Measurements from ENCODE around the gene GPR55. TPM values are rescaled to one million over a fixed set of nuclear protein-coding genes. Genes with fewer than 3 reads are reported as not detected.

Gene GPR55
- total RNA-seq, 2 donors from 2014 or later, result 2.6 to 7.5 TPM

DNA sequence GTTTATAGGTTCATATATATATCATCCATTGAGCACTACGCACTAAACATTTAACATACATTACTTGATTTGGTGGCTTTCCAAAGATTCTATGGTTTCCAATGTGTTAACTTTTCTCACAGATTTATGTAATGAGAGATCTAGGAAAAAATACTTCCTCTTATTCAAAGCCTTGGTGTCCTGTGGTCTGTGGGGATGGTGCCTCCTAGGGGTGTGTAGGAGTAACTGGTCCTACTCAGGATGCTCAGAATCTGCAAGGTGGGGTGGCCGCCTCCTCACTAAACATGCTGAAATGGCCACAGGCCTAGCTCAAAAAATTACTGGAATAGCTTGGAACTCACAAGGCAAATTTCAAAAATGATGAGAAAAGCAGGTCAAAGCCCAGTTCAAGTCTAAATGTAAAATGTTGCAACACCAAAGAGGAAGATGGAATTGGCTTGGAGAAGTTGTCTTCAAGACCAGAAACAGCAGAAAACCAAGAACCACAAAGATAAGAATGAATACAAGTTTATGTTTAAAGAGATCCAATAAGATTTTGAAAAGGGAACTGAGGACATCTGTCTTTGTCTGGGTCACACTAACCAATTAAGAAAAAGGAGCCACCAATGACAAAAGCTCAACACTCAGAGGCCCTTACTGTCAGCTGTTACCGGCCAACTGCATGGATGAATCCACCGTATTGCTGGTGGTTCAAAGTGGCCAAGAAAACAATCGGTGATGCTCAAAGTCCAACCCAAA is 11.5 kb downstream of the GPR55 start:
- Mint-ChIP-seq H3K27me3 (ENCODE audit: insufficient read depth) (no peaks in the 10 kb centered on the region), H3K4me3 (no peak overlapping the region), H3K4me1 (peaks cover 8% of the 10 kb centered on the region), H3K36me3 (ENCODE audit: low read depth) (no peaks in the 10 kb centered on the region), H3K9me3 (no peaks in the 10 kb centered on the region), H3K27ac (no peak overlapping the region)
- Histone ChIP-seq H3K27ac (ENCODE audit: low read depth, low read length) (no peak overlapping the region), H3K9me3 (ENCODE audit: control insufficient read depth, low read length) (no peaks in the 10 kb centered on the region), H3K4me3 (ENCODE audit: low read length) (no peak overlapping the region), H3K36me3 (ENCODE audit: control insufficient read depth, insufficient read depth, low read length) (no peaks in the 10 kb centered on the region), H3K9ac (ENCODE audit: extremely low read depth, low read length, poor library complexity, severe bottlenecking) (no peak overlapping the region), H3K4me1 (ENCODE audit: control insufficient read depth, insufficient read depth, low read length) (no peaks in the 10 kb centered on the region), H3K27me3 (ENCODE audit: control insufficient read depth, insufficient read depth, low read length, poor library complexity, severe bottlenecking) (no peaks in the 10 kb centered on the region)
- TF ChIP-seq CTCF (conservative IDR thresholded peaks at IDR 0.05), result peak; percentile 80
- DNase-seq, result peak; percentile 59
- 82 to 93% methylated on average over 2 to 4 of the region's 5 CpGs for WGBS, 2 experiments (ENCODE audit: insufficient coverage in 1 of 2, insufficient read length in 1 of 2)

GRCh38 chr2:230912724-230913123 is 12.3 kb downstream of the GPR55 start:
- Histone ChIP-seq H3K9ac (ENCODE audit: extremely low read depth, low read length, poor library complexity, severe bottlenecking) (no peak overlapping the region), H3K36me3 (ENCODE audit: control insufficient read depth, insufficient read depth, low read length) (no peaks in the 10 kb centered on the region), H3K4me3 (ENCODE audit: low read length) (no peak overlapping the region), H3K4me1 (ENCODE audit: control insufficient read depth, insufficient read depth, low read length) (no peaks in the 10 kb centered on the region), H3K9me3 (ENCODE audit: control insufficient read depth, low read length) (no peaks in the 10 kb centered on the region), H3K27ac (ENCODE audit: low read depth, low read length) (no peak overlapping the region), H3K27me3 (ENCODE audit: control insufficient read depth, insufficient read depth, low read length, poor library complexity, severe bottlenecking) (no peaks in the 10 kb centered on the region)
- H3K4me1 Mint-ChIP-seq, result peaks cover 11% of the 10 kb centered on the region
- no peak overlapping the region for H3K4me3 Mint-ChIP-seq
- 80 to 91% methylated on average over 2 to 5 of the region's 5 CpGs for WGBS, 2 experiments (ENCODE audit: insufficient coverage in 1 of 2, insufficient read length in 1 of 2)
- H3K27ac Mint-ChIP-seq, result no peak overlapping the region
- H3K27me3 Mint-ChIP-seq (ENCODE audit: insufficient read depth), result no peaks in the 10 kb centered on the region
- no peak for TF ChIP-seq CTCF (conservative IDR thresholded peaks at IDR 0.05)
- no peak for DNase-seq
- H3K36me3 Mint-ChIP-seq (ENCODE audit: low read depth), result no peaks in the 10 kb centered on the region
- H3K9me3 Mint-ChIP-seq, result no peaks in the 10 kb centered on the region

GRCh38 chr2:230912046-230912445 is 13.0 kb downstream of the GPR55 start:
- Histone ChIP-seq H3K4me1 (ENCODE audit: control insufficient read depth, insufficient read depth, low read length) (no peaks in the 10 kb centered on the region), H3K27ac (ENCODE audit: low read depth, low read length) (no peak overlapping the region), H3K27me3 (ENCODE audit: control insufficient read depth, insufficient read depth, low read length, poor library complexity, severe bottlenecking) (no peaks in the 10 kb centered on the region), H3K4me3 (ENCODE audit: low read length) (no peak overlapping the region), H3K9me3 (ENCODE audit: control insufficient read depth, low read length) (no peaks in the 10 kb centered on the region), H3K36me3 (ENCODE audit: control insufficient read depth, insufficient read depth, low read length) (no peaks in the 10 kb centered on the region), H3K9ac (ENCODE audit: extremely low read depth, low read length, poor library complexity, severe bottlenecking) (no peak overlapping the region)
- 79 to 88% methylated on average over 4 to 5 of the region's 5 CpGs for WGBS, 2 experiments (ENCODE audit: insufficient coverage in 1 of 2, insufficient read length in 1 of 2)
- Mint-ChIP-seq H3K9me3 (no peaks in the 10 kb centered on the region), H3K4me1 (peaks cover 11% of the 10 kb centered on the region), H3K27me3 (ENCODE audit: insufficient read depth) (no peaks in the 10 kb centered on the region), H3K27ac (no peak overlapping the region), H3K4me3 (no peak overlapping the region), H3K36me3 (ENCODE audit: low read depth) (no peaks in the 10 kb centered on the region)
- no peak for DNase-seq
- no peak for TF ChIP-seq CTCF (conservative IDR thresholded peaks at IDR 0.05)

All from endodermal cell (in vitro differentiated cells).